Endodermal cell (in vitro differentiated cells): ENCODE measurements around the gene PADI2. TPM values are rescaled to one million over a fixed set of nuclear protein-coding genes. Genes with fewer than 3 reads are reported as not detected.
"Not testable (repeated sequence)": the region's sequence is repeated elsewhere in the genome, so short reads cannot be mapped to it uniquely, and the experiment has no call there.

Experiments
- DNase-seq: peaks from one replicate; pipeline ENCODE4 v3.0.0-alpha.2; 2017
- H3K27ac ChIP-seq: 2 replicates; pipeline ENCODE4 v1.5.1; 2013; ENCODE audit warnings: mild to moderate bottlenecking, low read depth, low read length, moderate library complexity
- H3K27me3 ChIP-seq: 2 replicates; pipeline ENCODE4 v1.6.1; 2013; ENCODE audit warnings: mild to moderate bottlenecking, low read length, moderate library complexity; ENCODE audit not compliant: insufficient read depth, control insufficient read depth, poor library complexity, severe bottlenecking
- H3K36me3 ChIP-seq: 2 replicates; pipeline ENCODE4 v1.7.0; 2013; ENCODE audit warnings: mild to moderate bottlenecking, low read length, moderate library complexity; ENCODE audit not compliant: control insufficient read depth, insufficient read depth
- H3K4me1 ChIP-seq: one replicate; pipeline ENCODE4 v1.7.0; 2013; ENCODE audit warnings: low read length; ENCODE audit not compliant: control insufficient read depth, insufficient read depth
- H3K4me3 ChIP-seq: 2 replicates; pipeline ENCODE4 v1.5.1; 2013; ENCODE audit warnings: mild to moderate bottlenecking, low read length, moderate library complexity
- H3K9ac ChIP-seq: 2 replicates; pipeline ENCODE4 v1.6.1; 2013; ENCODE audit warnings: mild to moderate bottlenecking, low read length, moderate library complexity; ENCODE audit not compliant: poor library complexity, severe bottlenecking; ENCODE audit errors: extremely low read depth
- H3K9me3 ChIP-seq: 2 replicates; pipeline ENCODE4 v1.6.1; 2013; ENCODE audit warnings: mild to moderate bottlenecking, low read length, moderate library complexity; ENCODE audit not compliant: control insufficient read depth
- H3K27ac Mint-ChIP-seq: 2 replicates; pipeline ENCODE4 v1.8.0; 2020; ENCODE audit warnings: mixed read lengths
- H3K27me3 Mint-ChIP-seq: 2 replicates; pipeline ENCODE4 v1.8.0; 2021; ENCODE audit warnings: mild to moderate bottlenecking, mixed read lengths; ENCODE audit not compliant: insufficient read depth
- H3K36me3 Mint-ChIP-seq: 2 replicates; pipeline ENCODE4 v1.8.0; 2020; ENCODE audit warnings: low read depth, mixed read lengths
- H3K4me1 Mint-ChIP-seq: 2 replicates; pipeline ENCODE4 v1.8.0; 2020; ENCODE audit warnings: mixed read lengths
- H3K4me3 Mint-ChIP-seq: 2 replicates; pipeline ENCODE4 v1.8.0; 2020; ENCODE audit warnings: mild to moderate bottlenecking, moderate library complexity, mixed read lengths
- H3K9me3 Mint-ChIP-seq: 2 replicates; pipeline ENCODE4 v1.8.0; 2020; ENCODE audit warnings: mild to moderate bottlenecking, mixed read lengths
- CTCF ChIP-seq: fragments of 200-600 bp; sonication (generic); conservative IDR thresholded peaks from 2 replicates; pipeline ENCODE4 v1.5.0; 2021; ENCODE audit warnings: antibody characterized with exemption, mild to moderate bottlenecking
- WGBS, 2 experiments: methylation state at CpG; one replicate each; pipeline versions ENCODE4 v1.1.5 to v1.1.7; 2013; ENCODE audit warnings: missing lambda C conversion rate in 2 of 2, mixed read lengths in 1 of 2; ENCODE audit not compliant: insufficient coverage in 1 of 2, insufficient read length in 1 of 2; 5-methylcytosine and 5-hydroxymethylcytosine counted together
- total RNA-seq, 2 donors: library from RNA; stranded (reverse); fragmentation: NEBNext Ultra II Directional in 1 of 2; extraction: Animal tissue kit (Norgen Biotek cat#: 25700) in 1 of 2; gene quantifications; 2 replicates in 1 of 2; 3 replicates in 1 of 2; pipeline ENCODE4 v1.2.1, GENCODE V29; 2021

PADI2 gene
- total RNA-seq, 2 donors from 2014 or later, result 2.0 to 2.7 TPM

DNA sequence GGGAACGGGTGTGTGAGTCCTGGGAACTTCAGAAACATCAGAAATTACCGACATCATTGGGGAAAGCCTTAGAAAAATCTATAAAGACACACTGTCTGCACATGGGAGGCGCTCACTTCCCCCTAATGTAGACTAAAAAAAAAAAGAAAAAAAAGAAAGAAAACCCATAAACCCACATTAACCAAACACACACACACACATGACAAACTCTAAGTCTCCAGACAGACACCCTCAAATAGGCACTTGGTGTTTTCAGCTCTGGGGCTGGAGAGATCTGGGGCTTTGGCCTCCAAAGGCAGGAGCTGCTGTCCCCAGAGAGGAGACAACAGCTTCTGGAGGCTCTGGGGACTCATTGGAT lies 52.2 kb downstream of the PADI2 start:
- no peak overlapping the region for H3K9ac ChIP-seq
- peaks cover 15% of the 10 kb centered on the region for H3K9me3 ChIP-seq
- H3K4me3 ChIP-seq, result no peak overlapping the region
- H3K4me1 ChIP-seq, result peaks cover 7% of the 10 kb centered on the region
- no peak for DNase-seq
- no peak overlapping the region for H3K27ac Mint-ChIP-seq
- TF ChIP-seq CTCF, result no peak
- H3K27me3 ChIP-seq, result no peaks in the 10 kb centered on the region
- WGBS, 2 experiments, result 80 to 93% methylated on average over 1 to 3 of the region's 3 CpGs
- H3K4me1 Mint-ChIP-seq, result peaks cover 16% of the 10 kb centered on the region
- H3K36me3 ChIP-seq, result no peaks in the 10 kb centered on the region
- peaks cover 19% of the 10 kb centered on the region for H3K9me3 Mint-ChIP-seq
- no peak overlapping the region for H3K4me3 Mint-ChIP-seq
- H3K27ac ChIP-seq, result no peak overlapping the region
- no peaks in the 10 kb centered on the region for H3K36me3 Mint-ChIP-seq
- no peaks in the 10 kb centered on the region for H3K27me3 Mint-ChIP-seq

GRCh38 chr1:17066361-17067068 lies 52.7 kb downstream of the PADI2 start:
- H3K9me3 ChIP-seq, result peaks cover 15% of the 10 kb centered on the region
- DNase-seq, result no peak
- WGBS, 2 experiments, result 91 to 92% methylated on average over 5 to 11 of the region's 11 CpGs
- H3K4me1 ChIP-seq, result peaks cover 13% of the 10 kb centered on the region
- Mint-ChIP-seq H3K4me1 (peaks cover 22% of the 10 kb centered on the region), H3K9me3 (peaks cover 19% of the 10 kb centered on the region), H3K27me3 (no peaks in the 10 kb centered on the region), H3K36me3 (no peaks in the 10 kb centered on the region), H3K27ac (no peak overlapping the region), H3K4me3 (no peak overlapping the region)
- H3K4me3 ChIP-seq, result no peak overlapping the region
- H3K9ac ChIP-seq, result no peak overlapping the region
- H3K27ac ChIP-seq, result no peak overlapping the region
- H3K27me3 ChIP-seq, result no peaks in the 10 kb centered on the region
- TF ChIP-seq CTCF, result no peak
- H3K36me3 ChIP-seq, result no peaks in the 10 kb centered on the region

- no peaks in the 10 kb centered on the region for H3K36me3 ChIP-seq
- Mint-ChIP-seq H3K4me3 (no peak overlapping the region), H3K9me3 (peaks cover 19% of the 10 kb centered on the region), H3K27ac (no peak overlapping the region), H3K36me3 (no peaks in the 10 kb centered on the region), H3K4me1 (peaks cover 25% of the 10 kb centered on the region), H3K27me3 (no peaks in the 10 kb centered on the region)
- TF ChIP-seq CTCF, result no peak
- H3K9ac ChIP-seq, result no peak overlapping the region
- DNase-seq, result no peak
- H3K27me3 ChIP-seq, result no peaks in the 10 kb centered on the region
- no peak overlapping the region for H3K27ac ChIP-seq
- peaks cover 15% of the 10 kb centered on the region for H3K9me3 ChIP-seq
- H3K4me3 ChIP-seq, result peak overlapping the region; percentile 22
- H3K4me1 ChIP-seq, result peaks cover 13% of the 10 kb centered on the region
- WGBS, 2 experiments, result 81 to 83% methylated on average over 6 to 7 of the region's 7 CpGs
Observed at GRCh38 chr1:17065666-17066065, 53.6 kb downstream of the PADI2 start.

DNA sequence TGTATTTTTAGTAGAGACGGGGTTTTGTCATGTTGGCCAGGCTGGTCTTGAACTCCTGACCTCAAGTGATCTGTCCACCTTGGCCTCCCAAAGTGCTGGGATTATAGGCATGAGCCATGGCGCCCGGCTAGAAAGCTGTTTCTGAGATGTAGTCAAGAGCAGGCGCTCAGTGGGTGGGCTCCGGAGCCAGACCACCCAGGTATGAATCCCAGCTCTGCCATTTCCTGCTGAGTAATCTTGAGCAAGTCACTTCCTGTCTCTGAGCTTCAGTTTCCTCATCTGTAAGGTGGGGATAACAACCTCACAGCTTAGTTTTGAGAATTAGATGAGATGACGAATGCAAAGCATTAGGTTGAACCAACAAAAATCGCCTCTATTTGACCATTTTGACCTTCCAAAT lies 56.5 kb downstream of the PADI2 start:
- H3K36me3 ChIP-seq, H3K4me3 Mint-ChIP-seq, H3K4me3 ChIP-seq, H3K9ac ChIP-seq, H3K27me3 ChIP-seq, H3K27me3 Mint-ChIP-seq, H3K27ac ChIP-seq, H3K36me3 Mint-ChIP-seq, DNase-seq: not testable (repeated sequence)
- H3K4me1 ChIP-seq, result peaks cover 21% of the 10 kb centered on the region
- peaks cover 15% of the 10 kb centered on the region for H3K9me3 ChIP-seq
- 80 to 82% methylated on average over 6 to 7 of the region's 7 CpGs for WGBS, 2 experiments
- Mint-ChIP-seq H3K9me3 (peaks cover 19% of the 10 kb centered on the region), H3K27ac (peak overlapping the region; percentile 63), H3K4me1 (peaks cover 34% of the 10 kb centered on the region)
